GM18508 (cell line): Measurements from ENCODE around the gene KLHDC8A.
A peak's percentile ranks its signal among the peaks of the same experiment; 100 is the strongest.
"Not testable (repeated sequence)": the region's sequence is repeated elsewhere in the genome, so short reads cannot be mapped to it uniquely, and the experiment has no call there.

ENCODE experiments used
- ATAC-seq: cut with Tn5 transposase; IDR thresholded peaks from one replicate; pipeline ENCODE4 v1.9.1; 2021; ENCODE audit warnings: moderate number of reproducible peaks; ENCODE audit not compliant: insufficient read depth, unreplicated experiment

The KLHDC8A gene

GRCh38 chr1:205301205-205301821 lies 55.4 kb downstream of the KLHDC8A start:
- no peak for ATAC-seq

GRCh38 chr1:205300149-205300548 lies 56.6 kb downstream of the KLHDC8A start:
- ATAC-seq = no peak

GRCh38 chr1:205298191-205298994 lies 58.3 kb downstream of the KLHDC8A start:
- no peak for ATAC-seq

GRCh38 chr1:205297546-205298177 lies 59.1 kb downstream of the KLHDC8A start:
- not testable (repeated sequence) for ATAC-seq

GRCh38 chr1:205296154-205296553 lies 60.6 kb downstream of the KLHDC8A start:
- ATAC-seq = no peak

- no peak for ATAC-seq
Observed at GRCh38 chr1:205294934-205295333, 61.8 kb downstream of the KLHDC8A start.

GRCh38 chr1:205294175-205294917 lies 62.4 kb downstream of the KLHDC8A start:
- no peak for ATAC-seq

GRCh38 chr1:205293350-205294074 lies 63.2 kb downstream of the KLHDC8A start:
- no peak for ATAC-seq

GRCh38 chr1:205291596-205291995 lies 65.1 kb downstream of the KLHDC8A start:
- no peak for ATAC-seq

GRCh38 chr1:205287767-205288559 lies 68.8 kb downstream of the KLHDC8A start:
- ATAC-seq = peak; percentile 57

- no peak for ATAC-seq
Observed at GRCh38 chr1:205287076-205287475, 69.6 kb downstream of the KLHDC8A start.

- ATAC-seq = no peak
Observed at GRCh38 chr1:205286335-205286950, 70.3 kb downstream of the KLHDC8A start.
